Stimulated activated CD4-positive, alpha-beta T cell treated with anti-CD3 and anti-CD28 coated beads, Interleukin-2, amount 100 ng/mL, for 24 hours (primary cell): ENCODE measurements around the gene NKAIN2.
"Not testable (repeated sequence)": the region's sequence is repeated elsewhere in the genome, so short reads cannot be mapped to it uniquely, and the experiment has no call there.

Source experiments
- DNase-seq, 2 donors: peaks; one replicate each; pipeline ENCODE4 v3.0.0-alpha.2; 2020

NKAIN2 gene

GRCh38 chr6:124234801-124235200 is 431.1 kb downstream of the NKAIN2 start:
- DNase-seq: no peak

DNA sequence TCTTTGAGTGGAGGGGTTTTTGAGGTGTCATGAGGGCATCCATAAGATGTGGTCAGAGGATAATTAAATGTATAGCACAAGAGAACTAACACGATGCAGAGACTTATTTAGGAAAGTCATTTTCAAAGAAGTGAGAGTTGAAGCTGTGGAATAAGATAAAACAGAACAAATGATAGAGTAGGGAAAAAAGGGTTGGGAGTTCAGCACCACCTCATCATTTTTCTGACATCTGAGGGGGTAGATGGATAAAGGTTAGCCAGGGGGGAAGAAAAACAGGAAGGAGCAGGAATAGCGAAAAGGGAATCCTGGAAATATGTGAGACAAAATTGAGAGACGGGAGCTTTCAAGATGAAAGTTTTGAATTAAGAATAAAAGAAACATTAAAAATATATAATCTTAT is 434.2 kb downstream of the NKAIN2 start:
- DNase-seq: no peak

DNA sequence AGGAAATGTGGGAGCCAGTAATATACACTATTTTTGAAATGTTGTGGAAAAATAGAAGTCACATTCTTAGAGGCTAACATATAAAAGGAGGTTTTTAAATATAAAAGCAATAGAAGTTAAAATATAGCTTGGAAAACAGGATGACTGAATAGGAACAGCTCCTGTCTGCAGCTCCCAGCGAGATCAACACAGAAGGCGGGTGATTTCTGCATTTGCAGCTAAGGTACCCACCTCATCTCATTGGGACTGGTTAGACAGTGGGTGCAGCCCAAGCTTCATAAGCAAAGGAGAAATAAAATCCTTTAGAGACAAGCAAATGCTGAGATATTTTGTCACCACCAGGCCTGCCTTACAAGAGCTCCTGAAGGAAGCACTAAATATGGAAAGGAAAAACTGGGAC is 434.7 kb downstream of the NKAIN2 start:
- not testable (repeated sequence) for DNase-seq

- DNase-seq: no peak
Observed at GRCh38 chr6:124254941-124255685, 451.4 kb downstream of the NKAIN2 start.

DNA sequence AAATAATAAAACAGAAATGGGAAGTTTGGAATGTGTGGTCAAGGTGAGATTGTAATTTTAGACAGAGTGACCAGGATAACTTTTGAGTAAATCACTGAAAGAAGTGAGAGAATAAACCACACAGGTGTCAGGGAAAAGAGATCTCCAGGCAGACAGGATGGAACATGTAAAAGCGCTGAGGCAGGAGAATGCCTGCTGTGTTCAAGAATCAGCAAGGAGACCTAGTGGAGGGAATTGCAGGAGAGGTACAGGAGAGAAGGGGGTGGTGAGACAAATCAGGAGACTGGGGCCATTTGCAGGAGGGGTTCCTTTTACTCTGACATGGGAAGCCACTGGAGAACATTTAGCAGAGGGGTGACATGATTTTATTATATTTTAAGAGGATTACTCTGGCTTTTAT is 456.7 kb downstream of the NKAIN2 start:
- no peak for DNase-seq

GRCh38 chr6:124269733-124270132 is 466.1 kb downstream of the NKAIN2 start:
- no peak for DNase-seq

DNA sequence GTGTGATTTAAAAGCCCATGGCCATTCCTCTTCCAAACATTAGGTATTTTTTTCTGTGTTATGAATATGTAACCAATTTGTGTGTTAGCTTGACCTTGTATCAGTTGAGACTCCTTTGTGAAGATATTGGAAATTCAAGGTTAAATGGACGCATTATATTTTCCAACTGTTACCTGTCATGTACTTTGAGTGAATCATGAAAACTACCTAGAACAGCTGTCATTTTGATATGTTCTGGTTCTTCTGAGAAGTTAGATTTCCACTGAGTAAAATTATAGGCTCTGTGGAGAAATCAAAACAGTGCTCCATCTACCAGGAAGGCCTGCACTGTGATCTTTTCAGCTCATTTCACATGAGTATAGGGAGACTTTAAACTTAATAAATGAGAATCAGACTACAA is 470.0 kb downstream of the NKAIN2 start:
- no peak for DNase-seq

DNA sequence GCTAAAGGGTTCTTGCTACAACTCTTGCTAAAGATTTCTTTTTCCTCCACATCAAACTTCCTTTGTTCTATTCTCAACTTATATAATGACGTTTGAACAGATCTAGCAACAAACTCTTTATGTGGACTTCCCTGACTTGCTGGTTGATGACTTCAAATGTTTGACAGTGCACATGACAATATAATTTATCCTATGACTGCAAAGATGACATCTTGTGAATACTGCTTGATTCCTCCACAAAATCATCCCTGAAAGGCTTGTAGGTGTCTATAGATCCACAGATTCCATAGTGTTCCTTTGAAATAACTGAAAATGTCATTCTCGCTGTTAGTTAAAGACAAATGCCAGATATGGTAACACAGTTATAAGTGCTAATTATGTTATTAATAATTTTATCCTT is 478.9 kb downstream of the NKAIN2 start:
- DNase-seq: no peak

GRCh38 chr6:124283486-124283885 is 479.8 kb downstream of the NKAIN2 start:
- no peak for DNase-seq

DNA sequence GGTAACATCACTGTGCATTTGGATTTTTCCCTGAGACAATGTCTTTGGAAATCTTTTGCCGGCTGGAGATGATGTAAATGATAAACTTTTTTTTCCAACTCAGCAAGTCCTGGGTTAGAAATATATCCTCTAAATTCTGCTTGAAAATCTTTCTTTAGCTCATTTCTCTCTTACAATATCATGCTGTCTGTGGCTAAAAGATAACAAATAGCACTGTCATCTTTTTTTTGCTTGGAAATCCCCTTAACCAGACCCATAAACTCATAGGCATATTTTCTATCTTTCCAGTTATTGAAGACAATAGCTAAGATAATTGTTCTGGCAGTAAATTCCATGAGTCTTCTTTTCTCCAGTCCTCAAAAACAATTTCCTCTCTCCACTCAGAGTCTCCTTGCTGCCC is 481.5 kb downstream of the NKAIN2 start:
- no peak for DNase-seq

DNA sequence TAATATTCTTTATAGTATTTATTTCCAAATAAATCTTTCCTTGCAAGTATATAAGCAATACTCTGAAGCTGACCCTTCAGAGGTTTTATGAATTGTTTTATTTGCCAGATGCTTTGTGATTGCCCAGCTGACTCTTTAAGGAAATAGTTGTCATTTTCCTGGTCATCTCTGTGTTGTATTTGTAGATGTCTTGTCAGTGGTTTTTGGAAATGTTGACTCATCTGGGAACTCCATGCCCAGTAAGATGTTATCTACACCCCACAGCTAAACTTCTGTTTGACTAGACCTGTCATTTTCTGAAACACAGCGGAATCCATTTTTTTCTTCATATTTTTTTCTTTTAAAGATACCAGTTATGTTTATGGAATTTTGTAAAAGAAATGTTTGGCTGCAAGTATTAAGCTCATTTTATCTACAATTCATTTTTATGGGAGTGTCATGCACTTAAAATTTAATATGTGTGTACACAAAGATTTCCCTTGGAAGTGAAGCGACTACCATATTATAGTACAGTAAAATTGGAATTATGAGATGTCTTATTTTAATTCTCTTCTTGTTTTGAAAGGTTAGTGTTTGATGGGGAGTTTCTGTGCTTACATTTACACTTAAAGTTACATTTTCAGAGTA is 491.0 kb downstream of the NKAIN2 start:
- DNase-seq: no peak

GRCh38 chr6:124297507-124297906 is 493.8 kb downstream of the NKAIN2 start:
- DNase-seq: no peak

DNA sequence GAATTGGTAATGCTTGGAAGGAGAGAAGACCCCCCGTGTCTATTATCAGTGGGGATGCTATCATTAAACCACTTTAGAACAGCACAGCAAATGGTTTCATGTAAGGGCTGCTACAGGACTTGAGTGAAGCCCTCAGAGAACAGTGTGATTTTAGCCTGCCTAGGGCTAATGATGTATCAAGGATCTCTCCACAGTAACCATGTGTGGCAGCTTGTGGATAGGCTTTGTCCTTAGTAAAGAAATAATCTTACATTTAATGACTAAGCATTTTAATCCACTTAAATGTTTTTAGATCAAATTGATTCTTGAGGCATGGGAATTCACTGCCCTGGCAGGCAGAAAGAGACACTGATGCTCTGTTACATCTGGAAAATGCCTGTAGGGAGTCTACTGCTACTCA is 495.1 kb downstream of the NKAIN2 start:
- no peak for DNase-seq

DNA sequence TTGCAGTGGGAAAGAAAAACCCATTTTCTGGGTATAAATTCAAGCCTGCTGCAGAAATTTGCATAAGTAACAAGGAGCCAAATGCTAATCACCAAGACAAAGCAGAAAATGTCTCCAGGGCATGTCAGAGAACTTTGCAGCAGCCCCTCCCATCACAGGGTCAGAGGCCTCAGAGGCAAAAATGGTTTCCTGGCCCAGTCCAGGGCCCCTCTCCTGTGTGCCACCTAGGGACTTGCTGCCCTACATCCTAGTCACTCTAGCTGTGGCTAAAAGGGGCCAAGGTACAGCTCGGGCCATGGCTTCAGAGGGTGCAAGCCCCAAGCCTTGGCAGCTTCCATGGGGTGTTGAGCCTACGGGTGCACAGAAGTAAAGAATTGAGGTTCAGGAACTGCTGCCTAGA is 497.2 kb downstream of the NKAIN2 start:
- DNase-seq: not testable (repeated sequence)

DNA sequence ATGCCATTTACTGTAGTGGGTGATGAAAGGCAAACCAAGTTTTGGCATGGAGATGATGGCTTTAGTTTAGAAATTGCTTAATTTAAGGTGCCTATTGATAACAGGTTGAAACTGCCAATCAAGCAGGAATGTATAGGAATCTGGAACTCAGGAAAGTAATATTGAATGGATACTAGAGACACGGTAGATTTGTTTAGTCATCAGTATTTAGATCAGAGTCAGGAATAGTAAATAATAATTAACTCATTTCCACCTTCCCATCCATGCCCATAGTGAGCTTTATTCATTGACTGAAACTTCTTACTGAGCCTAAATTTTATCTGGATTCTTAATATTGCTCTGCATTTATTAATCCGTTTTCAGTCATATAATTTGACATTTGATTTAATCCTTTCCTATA is 500.3 kb downstream of the NKAIN2 start:
- DNase-seq: no peak

DNA sequence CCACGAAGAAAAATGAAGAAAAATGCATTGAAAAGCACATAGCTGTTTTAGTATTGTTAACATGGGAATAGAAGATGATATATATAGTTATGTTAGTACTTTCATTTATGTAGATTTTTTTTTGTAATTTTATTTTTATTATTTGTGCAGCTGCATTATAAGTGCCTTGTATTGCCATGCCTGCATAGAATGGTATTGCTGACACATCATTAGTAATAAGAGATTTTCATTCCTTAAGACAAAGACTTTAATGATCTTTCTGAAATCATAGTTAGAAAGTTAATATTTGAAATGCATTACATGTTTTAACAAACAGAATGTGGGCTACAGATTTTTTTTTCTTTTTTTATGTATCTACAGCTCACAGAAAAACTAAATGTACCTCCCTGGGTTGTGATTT is 506.5 kb downstream of the NKAIN2 start:
- no peak for DNase-seq

DNA sequence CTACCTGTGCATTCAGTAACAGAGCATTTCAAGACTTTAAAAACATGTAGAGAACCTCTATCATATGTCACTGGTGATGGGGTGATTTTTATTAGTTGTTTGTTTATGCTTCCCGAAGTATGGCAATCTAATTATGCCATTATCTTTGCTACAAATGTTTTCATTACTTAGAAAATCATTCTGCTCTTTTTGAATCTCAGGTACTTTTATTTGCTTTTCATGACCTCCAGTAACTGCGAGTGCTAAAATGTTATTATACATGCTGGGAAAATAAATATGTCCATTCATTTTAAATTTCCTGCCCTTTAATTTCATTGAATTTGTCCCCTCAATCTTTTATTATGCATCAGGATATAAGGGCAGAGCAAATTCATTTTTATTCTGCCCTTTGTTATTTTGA is 515.7 kb downstream of the NKAIN2 start:
- DNase-seq: no peak

GRCh38 chr6:124324237-124324636 is 520.6 kb downstream of the NKAIN2 start:
- no peak for DNase-seq

DNA sequence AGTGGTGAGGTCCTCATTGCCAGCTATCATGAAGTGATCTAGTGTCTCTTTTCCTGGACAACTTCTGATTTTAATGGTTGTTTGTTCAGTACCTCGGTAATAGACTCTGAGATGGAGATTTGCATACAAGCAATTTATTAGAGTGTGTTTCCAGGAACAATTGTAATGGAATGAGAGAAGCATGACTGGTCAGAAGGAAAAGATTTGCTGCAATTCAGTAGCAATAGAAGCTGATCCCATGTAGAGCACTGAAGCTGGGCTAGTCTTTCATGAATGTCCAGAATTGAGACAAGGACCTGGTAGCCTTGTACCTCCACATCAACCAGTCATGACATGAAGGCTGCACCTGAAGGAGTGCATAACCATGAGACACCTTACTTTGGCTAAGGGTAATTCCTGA is 526.5 kb downstream of the NKAIN2 start:
- no peak for DNase-seq

DNA sequence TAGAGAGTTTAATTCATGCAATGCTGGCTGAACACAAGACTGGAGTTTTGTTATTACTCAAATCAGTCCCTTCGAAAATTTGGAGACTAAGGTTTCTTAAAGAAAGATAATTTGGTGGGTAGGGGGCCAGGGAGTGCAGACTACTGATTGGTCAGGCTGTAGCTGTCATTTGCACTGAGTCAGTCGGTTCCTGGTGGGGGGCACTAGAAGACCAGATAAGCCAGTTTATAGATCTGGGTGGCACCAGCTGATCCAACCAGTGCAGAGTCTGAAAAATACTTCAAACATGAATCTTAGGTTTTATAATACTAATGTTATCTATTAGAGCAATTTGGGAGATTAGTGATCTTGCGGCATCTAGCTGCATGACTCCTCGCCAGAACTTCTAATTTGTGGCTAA is 530.7 kb downstream of the NKAIN2 start:
- no peak for DNase-seq

- no peak for DNase-seq
Observed at GRCh38 chr6:124339610-124340334, 536.1 kb downstream of the NKAIN2 start.

- not testable (repeated sequence) for DNase-seq
Observed at GRCh38 chr6:124348339-124348738, 544.7 kb downstream of the NKAIN2 start.

GRCh38 chr6:124355146-124355545 is 551.5 kb downstream of the NKAIN2 start:
- DNase-seq: no peak

- no peak for DNase-seq
Observed at GRCh38 chr6:124356276-124356810, 552.7 kb downstream of the NKAIN2 start.
